CD4-positive, CD25-positive, alpha-beta regulatory T cell (primary cell): Measurements from ENCODE around the gene CHST11. TPM values are rescaled to one million over a fixed set of nuclear protein-coding genes. Genes with fewer than 3 reads are reported as not detected.

ENCODE experiments used
- ATAC-seq, 2 donors: fragments of 150-1000 bp; cut with Tn5 transposase; one replicate each; pipeline ENCODE4 v1.10.0; 2021; ENCODE audit warnings: low read depth in 2 of 2, moderate number of reproducible peaks in 2 of 2, moderate library complexity in 1 of 2
- DNase-seq, 3 donors: peaks; one replicate each; pipeline versions ENCODE4 v3.0.0 to v3.0.0-alpha.2; 2012 to 2022; ENCODE audit warnings: mixed read lengths in 1 of 3
- H3K27ac ChIP-seq: one replicate; pipeline ENCODE4 v1.7.0; 2013; ENCODE audit warnings: mild to moderate bottlenecking, low read length; ENCODE audit not compliant: insufficient read depth, poor library complexity, severe bottlenecking
- H3K27me3 ChIP-seq: one replicate; pipeline ENCODE4 v1.7.0; 2013; ENCODE audit warnings: low read length; ENCODE audit not compliant: control insufficient read depth, insufficient read depth
- H3K36me3 ChIP-seq: one replicate; pipeline ENCODE4 v1.7.0; 2013; ENCODE audit warnings: mild to moderate bottlenecking, low read length, moderate library complexity; ENCODE audit not compliant: control insufficient read depth, insufficient read depth
- H3K4me1 ChIP-seq: 2 replicates; pipeline ENCODE4 v1.7.0; 2013; ENCODE audit warnings: mild to moderate bottlenecking, low read length; ENCODE audit not compliant: insufficient read depth, control insufficient read depth, poor library complexity, severe bottlenecking
- H3K4me3 ChIP-seq: one replicate; pipeline ENCODE4 v1.7.0; 2013; ENCODE audit warnings: low read depth, mild to moderate bottlenecking, low read length, moderate library complexity
- H3K9me3 ChIP-seq, 2 experiments: 1 replicate in 1 of 2; 2 replicates in 1 of 2; pipeline ENCODE4 v1.7.0; 2013; ENCODE audit warnings: low read length in 2 of 2, mild to moderate bottlenecking in 1 of 2, moderate library complexity in 1 of 2; ENCODE audit not compliant: control insufficient read depth in 2 of 2
- H3K27ac Mint-ChIP-seq, 3 donors: one replicate each; pipeline ENCODE4 v1.8.0; 2020 to 2022; ENCODE audit warnings: mild to moderate bottlenecking in 3 of 3, mixed read lengths in 3 of 3, moderate library complexity in 2 of 3
- H3K27me3 Mint-ChIP-seq: one replicate; pipeline ENCODE4 v1.8.0; 2022; ENCODE audit warnings: mild to moderate bottlenecking, mixed read lengths
- H3K36me3 Mint-ChIP-seq: one replicate; pipeline ENCODE4 v1.8.0; 2020; ENCODE audit warnings: mixed read lengths
- H3K4me1 Mint-ChIP-seq, 4 donors: one replicate each; pipeline ENCODE4 v1.8.0; 2020 to 2022; ENCODE audit warnings: mixed read lengths in 4 of 4, mild to moderate bottlenecking in 1 of 4
- H3K4me3 Mint-ChIP-seq, 4 donors: one replicate each; pipeline ENCODE4 v1.8.0; 2020 to 2022; ENCODE audit warnings: mild to moderate bottlenecking in 4 of 4, mixed read lengths in 4 of 4, moderate library complexity in 3 of 4
- H3K9me3 Mint-ChIP-seq, 7 donors: one replicate each; pipeline ENCODE4 v1.8.0; 2020 to 2022; ENCODE audit warnings: mixed read lengths in 7 of 7, mild to moderate bottlenecking in 3 of 7, moderate library complexity in 2 of 7
- polyA plus RNA-seq, 4 donors: library from polyadenylated mRNA; unstranded; fragments of 300-500 nt; fragmentation: Illumina TruSeq; gene quantifications; one replicate each; pipeline ENCODE4 v1.2.3, GENCODE V29; 2021
- total RNA-seq: library from RNA; stranded (reverse); gene quantifications from one replicate; pipeline ENCODE4 v1.2.3, GENCODE V29; 2022

The CHST11 gene
- total and polyA plus RNA-seq, 5 donors from 2014 or later, result 70.2 to 192 (median 105) TPM

DNA sequence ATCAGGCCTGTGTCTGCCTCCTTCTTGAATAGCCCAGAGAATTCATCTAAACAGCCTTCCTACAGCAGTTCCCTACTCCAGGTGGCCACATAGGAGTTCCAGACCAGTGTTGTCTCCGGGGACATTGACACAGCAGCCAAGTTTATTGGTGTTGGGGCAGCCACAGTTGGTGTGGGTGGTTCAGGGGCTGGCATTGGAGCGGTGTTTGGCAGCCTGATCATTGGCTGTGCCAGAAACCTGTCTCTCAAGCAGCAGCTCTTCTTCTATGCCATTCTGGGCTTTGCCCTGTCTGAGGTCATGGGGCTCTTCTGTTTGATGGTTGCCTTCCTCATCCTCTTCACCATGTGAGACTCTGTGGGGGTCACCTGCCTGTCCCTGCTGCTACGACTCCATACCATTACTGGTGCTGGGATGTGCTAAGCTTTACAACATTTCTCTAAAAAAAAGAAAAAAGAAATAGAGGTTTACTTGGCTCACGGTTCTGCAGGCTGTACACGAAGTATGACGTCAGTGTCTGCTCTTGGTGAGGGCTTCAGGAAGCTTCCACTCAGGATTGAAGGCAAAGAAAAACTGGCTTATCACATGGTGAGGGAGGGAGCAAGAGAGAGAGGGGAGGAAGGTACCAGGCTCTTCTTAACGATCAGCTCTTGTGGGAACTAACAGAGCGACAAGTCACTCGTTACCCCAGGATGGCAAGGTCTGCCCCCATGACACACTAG, 57.5 kb downstream of the CHST11 start:
- peaks cover 58% of the 10 kb centered on the region for H3K4me1 ChIP-seq
- peak overlapping the region in 2 of 3 donors; percentile 6 to 28 for H3K27ac Mint-ChIP-seq

DNA sequence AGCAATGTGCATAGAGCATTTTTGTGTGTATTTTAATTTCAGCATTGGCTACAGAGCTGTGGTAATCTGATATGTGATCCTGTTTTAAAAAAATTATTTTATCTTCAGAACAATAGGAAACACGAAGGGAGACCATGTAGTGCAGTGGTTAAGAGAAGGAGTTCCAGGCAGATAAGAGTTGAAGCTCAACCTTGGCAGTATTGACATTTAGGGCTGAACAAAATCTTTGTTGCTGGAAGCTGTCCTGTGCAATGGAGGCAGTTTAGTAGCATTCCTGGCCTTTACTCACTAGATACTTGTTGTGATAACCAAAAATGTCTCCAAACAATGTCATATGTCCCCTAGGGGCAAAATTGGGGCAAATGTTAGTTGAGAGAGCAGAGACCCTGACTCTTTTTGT, 59.2 kb downstream of the CHST11 start:
- Histone ChIP-seq H3K36me3 (peaks cover 3% of the 10 kb centered on the region), H3K27ac (no peak overlapping the region), H3K9me3 (no peaks in the 10 kb centered on the region), H3K4me1 (peaks cover 58% of the 10 kb centered on the region), H3K27me3 (no peaks in the 10 kb centered on the region), H3K4me3 (no peak overlapping the region)
- H3K36me3 Mint-ChIP-seq, result peaks cover 9% of the 10 kb centered on the region
- peak overlapping the region in 3 of 4 donors; percentile 19 to 77 (median 22) for H3K4me3 Mint-ChIP-seq
- H3K9me3 Mint-ChIP-seq, result no peaks in the 10 kb centered on the region
- H3K27ac Mint-ChIP-seq, result peak overlapping the region; percentile 55 to 90 (median 64)
- no peaks in the 10 kb centered on the region for H3K27me3 Mint-ChIP-seq
- DNase-seq, result no peak
- no peak for ATAC-seq
- H3K4me1 Mint-ChIP-seq, result peaks cover 36 to 93% (median 77%) of the 10 kb centered on the region in 4 donors

More for the DNA sequence above, 57.5 kb downstream of the CHST11 start:
- Mint-ChIP-seq H3K9me3 (no peaks in the 10 kb centered on the region), H3K4me3 (no peak overlapping the region), H3K27me3 (no peaks in the 10 kb centered on the region), H3K36me3 (peaks cover 13% of the 10 kb centered on the region), H3K4me1 (peaks cover 37 to 93% (median 76%) of the 10 kb centered on the region in 4 donors)
- no peak for DNase-seq
- Histone ChIP-seq H3K27me3 (no peaks in the 10 kb centered on the region), H3K36me3 (peaks cover 3% of the 10 kb centered on the region), H3K4me3 (no peak overlapping the region), H3K27ac (no peak overlapping the region), H3K9me3 (no peaks in the 10 kb centered on the region)
- ATAC-seq, result no peak

DNA sequence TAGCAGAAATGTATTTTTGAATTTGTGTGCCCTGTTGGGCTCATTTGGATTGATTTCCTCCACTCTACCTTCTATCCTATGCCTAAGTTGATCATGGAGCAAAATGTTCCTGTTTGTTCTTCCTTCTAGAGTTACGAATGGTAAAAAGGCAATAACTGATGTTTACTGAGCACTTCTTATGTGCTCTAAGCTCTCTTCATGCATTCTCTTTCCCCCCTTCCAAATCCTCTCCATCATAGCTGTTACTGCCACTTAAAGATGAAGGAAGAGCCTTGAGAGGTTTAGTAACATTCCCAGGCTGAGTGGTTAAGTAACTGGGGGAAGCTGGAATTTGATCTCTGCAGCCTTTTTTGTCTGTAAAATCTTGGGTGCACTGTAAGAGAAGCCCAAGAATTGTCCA, 60.1 kb downstream of the CHST11 start:
- Mint-ChIP-seq H3K9me3 (no peaks in the 10 kb centered on the region), H3K4me3 (peak overlapping the region in 1 of 4 donors; percentile 23), H3K4me1 (peaks cover 42 to 93% (median 80%) of the 10 kb centered on the region in 4 donors), H3K36me3 (peaks cover 9% of the 10 kb centered on the region), H3K27ac (peak overlapping the region; percentile 15 to 64 (median 36)), H3K27me3 (no peaks in the 10 kb centered on the region)
- Histone ChIP-seq H3K4me3 (no peak overlapping the region), H3K27me3 (no peaks in the 10 kb centered on the region), H3K27ac (no peak overlapping the region), H3K36me3 (peaks cover 8% of the 10 kb centered on the region), H3K4me1 (peaks cover 59% of the 10 kb centered on the region), H3K9me3 (no peaks in the 10 kb centered on the region)
- ATAC-seq (no peak), DNase-seq (no peak)

DNA sequence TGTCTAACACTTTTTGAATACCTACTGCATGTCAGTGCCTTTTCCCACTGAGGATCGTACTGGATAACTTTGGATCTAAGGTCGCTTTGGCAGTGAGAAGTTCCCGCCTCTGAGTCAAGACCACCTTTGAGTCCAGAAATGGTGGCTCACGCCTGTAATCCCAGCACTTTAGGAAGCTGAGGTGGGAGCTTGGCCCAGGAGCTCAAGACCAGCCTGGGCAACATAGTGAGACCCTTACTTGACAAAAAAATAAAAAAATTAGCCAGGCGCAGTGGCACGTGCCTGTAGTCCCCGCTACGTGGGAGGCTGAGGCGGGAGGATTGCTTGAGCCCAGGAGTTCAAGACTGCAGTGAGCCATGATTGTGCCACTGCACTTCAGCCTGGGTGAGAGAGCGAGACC, 61.1 kb downstream of the CHST11 start:
- H3K27me3 ChIP-seq, result no peaks in the 10 kb centered on the region
- peaks cover 8% of the 10 kb centered on the region for H3K36me3 ChIP-seq
- H3K9me3 ChIP-seq, result no peaks in the 10 kb centered on the region
- peaks cover 42 to 97% (median 82%) of the 10 kb centered on the region in 4 donors for H3K4me1 Mint-ChIP-seq
- DNase-seq, result no peak
- no peak overlapping the region for H3K4me3 ChIP-seq
- peaks cover 67% of the 10 kb centered on the region for H3K4me1 ChIP-seq
- H3K27ac Mint-ChIP-seq, result peak overlapping the region; percentile 57 to 91 (median 74)
- H3K27ac ChIP-seq, result no peak overlapping the region
- H3K4me3 Mint-ChIP-seq, result peak overlapping the region; percentile 22 to 55 (median 32)
- H3K36me3 Mint-ChIP-seq, result peaks cover 6% of the 10 kb centered on the region
- H3K9me3 Mint-ChIP-seq, result peaks cover 0 to 1% (median 0%) of the 10 kb centered on the region in 7 donors
- ATAC-seq, result no peak
- no peaks in the 10 kb centered on the region for H3K27me3 Mint-ChIP-seq

DNA sequence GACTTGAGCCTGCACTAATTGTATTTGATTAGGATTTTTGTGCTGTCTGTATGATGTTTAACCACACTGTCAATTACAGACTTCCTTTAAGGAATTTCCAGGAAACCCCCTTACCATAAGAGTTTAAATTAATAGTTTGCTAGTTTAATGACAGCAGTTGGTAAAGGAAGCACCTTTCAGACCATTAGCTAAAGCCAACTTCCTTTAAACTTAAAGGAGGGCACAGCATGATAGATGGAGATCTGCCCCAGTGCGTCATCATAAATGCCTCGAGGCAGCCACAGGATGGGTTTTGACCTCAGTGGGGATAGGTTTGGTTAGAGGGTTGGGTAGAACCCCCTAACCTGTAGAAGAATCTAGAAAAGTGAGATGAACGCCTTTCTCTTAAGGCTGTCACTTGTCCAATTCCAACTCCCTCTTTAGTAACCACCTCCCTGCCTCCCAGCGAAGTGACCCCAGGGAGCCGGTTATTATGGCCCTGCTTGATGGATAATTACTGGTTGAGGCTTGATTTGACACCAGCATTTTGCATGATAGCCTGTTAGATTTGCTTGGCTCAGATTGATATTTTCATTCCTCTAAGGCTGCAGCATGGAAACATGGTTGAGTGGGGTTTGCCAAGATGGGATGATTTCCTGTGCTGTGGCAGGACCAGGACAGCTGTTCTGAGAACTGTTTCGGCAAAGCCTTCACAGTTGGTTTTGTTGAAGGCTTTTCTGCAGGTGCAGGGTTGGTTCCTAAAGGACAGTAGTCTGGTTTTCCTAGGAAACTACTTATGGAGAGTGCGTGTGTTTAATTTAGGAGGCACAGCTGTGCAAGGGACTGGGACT, 62.7 kb downstream of the CHST11 start:
- peak overlapping the region; percentile 65 to 87 (median 82) for H3K27ac Mint-ChIP-seq
- Histone ChIP-seq H3K4me1 (peaks cover 83% of the 10 kb centered on the region), H3K27ac (peak overlapping the region; percentile 45)

DNA sequence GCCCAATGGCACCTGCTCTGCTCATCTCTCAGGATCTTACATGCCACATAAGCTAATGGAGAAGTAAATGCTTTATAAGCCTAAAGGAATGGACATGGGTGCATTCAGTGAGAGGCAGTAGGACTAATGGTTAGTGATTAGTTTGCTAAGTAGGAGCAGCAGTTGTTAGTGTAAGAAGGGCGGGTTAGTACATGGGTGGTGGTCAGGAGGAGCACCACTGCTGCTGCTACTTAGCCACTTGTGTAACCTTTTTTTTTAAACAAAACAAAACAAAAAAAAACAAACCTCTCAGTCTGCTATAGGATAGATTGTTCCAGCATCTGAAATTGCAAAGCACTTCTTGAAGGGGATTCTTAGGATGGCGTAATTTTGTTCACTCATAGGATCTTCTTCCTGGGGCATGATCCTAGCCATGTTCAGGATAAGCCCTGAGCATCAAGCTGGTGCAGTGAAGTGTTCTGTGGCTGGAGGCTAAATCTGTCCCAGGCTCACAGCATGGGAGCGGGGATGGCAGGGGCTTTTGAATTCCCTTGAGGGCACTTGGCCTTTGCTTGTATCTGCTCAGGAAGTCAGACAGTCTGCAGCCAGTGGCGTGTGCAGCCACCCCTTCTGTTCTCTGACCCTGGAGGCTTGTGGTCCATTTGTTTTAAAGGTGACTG, 63.6 kb downstream of the CHST11 start:
- peaks cover 5% of the 10 kb centered on the region for H3K36me3 ChIP-seq
- Mint-ChIP-seq H3K9me3 (peaks cover 0 to 1% (median 0%) of the 10 kb centered on the region in 7 donors), H3K4me1 (peaks cover 59 to 99% (median 86%) of the 10 kb centered on the region in 4 donors), H3K27ac (peak overlapping the region in 1 of 3 donors; percentile 86), H3K36me3 (peaks cover 4% of the 10 kb centered on the region), H3K27me3 (no peaks in the 10 kb centered on the region), H3K4me3 (peak overlapping the region in 3 of 4 donors; percentile 22 to 78 (median 60))
- no peak for DNase-seq
- H3K4me3 ChIP-seq, result no peak overlapping the region
- no peak overlapping the region for H3K27ac ChIP-seq
- no peak for ATAC-seq
- H3K4me1 ChIP-seq, result peaks cover 91% of the 10 kb centered on the region
- H3K9me3 ChIP-seq, result no peaks in the 10 kb centered on the region
- H3K27me3 ChIP-seq, result no peaks in the 10 kb centered on the region

More for the DNA sequence above, 62.7 kb downstream of the CHST11 start:
- H3K9me3 Mint-ChIP-seq, result peaks cover 0 to 1% (median 0%) of the 10 kb centered on the region in 7 donors
- no peaks in the 10 kb centered on the region for H3K27me3 Mint-ChIP-seq
- Histone ChIP-seq H3K9me3 (no peaks in the 10 kb centered on the region), H3K27me3 (no peaks in the 10 kb centered on the region), H3K36me3 (peaks cover 5% of the 10 kb centered on the region), H3K4me3 (peak overlapping the region; percentile 12)
- peaks cover 55 to 99% (median 90%) of the 10 kb centered on the region in 4 donors for H3K4me1 Mint-ChIP-seq
- H3K36me3 Mint-ChIP-seq, result peaks cover 1% of the 10 kb centered on the region
- H3K4me3 Mint-ChIP-seq, result peak overlapping the region in 3 of 4 donors; percentile 45 to 78 (median 60)
- peak; percentile 38 to 55 (median 45) for DNase-seq
- peak; percentile 83 to 87 for ATAC-seq

DNA sequence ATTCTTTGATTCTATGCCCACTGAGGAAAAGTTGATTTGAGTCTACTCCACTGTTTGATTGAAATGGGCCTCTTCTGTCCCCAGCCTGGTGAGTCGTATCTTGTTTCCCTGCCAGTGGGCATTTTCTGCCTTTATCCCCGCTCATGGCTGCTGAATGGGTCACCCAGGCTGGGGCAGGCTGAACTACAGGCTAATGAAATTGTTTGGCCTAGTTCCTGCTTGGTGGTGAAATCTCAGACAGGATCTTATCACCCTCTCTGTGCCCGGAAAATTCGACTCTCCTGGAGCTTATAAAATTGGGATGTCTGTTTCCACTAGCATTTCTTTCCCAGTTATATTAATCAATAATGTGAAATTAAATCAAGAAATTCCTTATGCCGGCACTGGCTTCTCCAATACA, 65.0 kb downstream of the CHST11 start:
- peaks cover 90% of the 10 kb centered on the region for H3K4me1 ChIP-seq
- H3K27ac ChIP-seq, result no peak overlapping the region
- ATAC-seq (no peak), DNase-seq (no peak)
- peaks cover 55 to 98% (median 82%) of the 10 kb centered on the region in 4 donors for H3K4me1 Mint-ChIP-seq
- no peaks in the 10 kb centered on the region for H3K27me3 Mint-ChIP-seq
- no peak overlapping the region for H3K4me3 ChIP-seq
- peaks cover 5% of the 10 kb centered on the region for H3K36me3 ChIP-seq
- H3K4me3 Mint-ChIP-seq, result peak overlapping the region in 3 of 4 donors; percentile 11 to 80 (median 33)
- no peaks in the 10 kb centered on the region for H3K27me3 ChIP-seq
- H3K36me3 Mint-ChIP-seq, result peaks cover 7% of the 10 kb centered on the region
- H3K27ac Mint-ChIP-seq, result peak overlapping the region; percentile 29 to 86 (median 38)
- peaks cover 0 to 1% (median 0%) of the 10 kb centered on the region in 7 donors for H3K9me3 Mint-ChIP-seq
- no peaks in the 10 kb centered on the region for H3K9me3 ChIP-seq
